Loucy (cell line): ENCODE data around the gene CACNA1H.

Experiments used
- EZH2phosphoT487 ChIP-seq: fragments of 200-600 bp; IDR thresholded peaks from 2 replicates; pipeline ENCODE4 v1.6.1; 2018; ENCODE audit warnings: antibody characterized with exemption, mild to moderate bottlenecking, moderate library complexity, borderline replicate concordance
- TF ChIP-seq, protein P1 (sequence below): fragments of 200-600 bp; sonication (generic); conservative IDR thresholded peaks from 2 replicates; pipeline ENCODE4 v1.5.1; 2014; ENCODE audit warnings: mild to moderate bottlenecking, antibody characterized with exemption, low read length

DNA sequence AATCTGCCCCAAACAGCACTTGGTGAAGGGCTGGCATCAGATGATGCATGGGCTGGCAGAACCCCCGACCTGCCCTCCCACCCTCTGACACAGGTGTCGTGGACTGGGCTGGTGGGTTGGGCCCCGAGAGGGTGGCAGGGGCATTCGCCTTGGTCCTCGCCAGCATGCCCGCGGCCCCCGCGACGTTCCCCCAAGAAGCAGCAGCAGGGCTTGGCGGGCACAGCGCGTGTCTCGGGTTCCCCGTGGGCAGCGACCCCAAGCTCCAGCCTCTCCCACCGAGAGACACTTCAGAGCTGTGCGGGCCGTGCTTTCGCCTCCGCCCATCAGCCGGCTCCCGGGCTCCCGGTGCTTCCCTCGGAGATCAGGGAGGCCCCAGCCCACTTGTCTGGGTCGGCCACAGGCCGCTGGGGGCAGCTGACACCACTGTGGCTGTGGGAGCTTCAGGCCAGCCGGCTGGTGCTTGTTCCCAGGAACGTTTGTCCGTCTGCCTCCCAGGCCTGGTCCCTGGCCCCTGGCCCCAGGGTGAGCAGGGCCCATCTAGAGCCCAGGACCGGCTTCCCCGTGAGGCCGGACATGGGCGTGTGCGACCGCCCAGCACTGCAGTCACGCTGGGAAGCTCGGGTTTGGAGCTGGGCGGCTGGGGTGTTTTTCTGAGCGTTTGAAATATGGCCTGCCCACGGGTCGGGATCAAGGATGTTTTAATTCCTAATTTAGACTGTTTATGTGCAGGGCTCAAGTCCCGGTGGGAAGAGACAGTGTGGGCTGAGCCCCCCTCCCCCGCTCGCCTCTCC, 16.6 kb downstream of the CACNA1H start:
- TF ChIP-seq, protein P1, sequence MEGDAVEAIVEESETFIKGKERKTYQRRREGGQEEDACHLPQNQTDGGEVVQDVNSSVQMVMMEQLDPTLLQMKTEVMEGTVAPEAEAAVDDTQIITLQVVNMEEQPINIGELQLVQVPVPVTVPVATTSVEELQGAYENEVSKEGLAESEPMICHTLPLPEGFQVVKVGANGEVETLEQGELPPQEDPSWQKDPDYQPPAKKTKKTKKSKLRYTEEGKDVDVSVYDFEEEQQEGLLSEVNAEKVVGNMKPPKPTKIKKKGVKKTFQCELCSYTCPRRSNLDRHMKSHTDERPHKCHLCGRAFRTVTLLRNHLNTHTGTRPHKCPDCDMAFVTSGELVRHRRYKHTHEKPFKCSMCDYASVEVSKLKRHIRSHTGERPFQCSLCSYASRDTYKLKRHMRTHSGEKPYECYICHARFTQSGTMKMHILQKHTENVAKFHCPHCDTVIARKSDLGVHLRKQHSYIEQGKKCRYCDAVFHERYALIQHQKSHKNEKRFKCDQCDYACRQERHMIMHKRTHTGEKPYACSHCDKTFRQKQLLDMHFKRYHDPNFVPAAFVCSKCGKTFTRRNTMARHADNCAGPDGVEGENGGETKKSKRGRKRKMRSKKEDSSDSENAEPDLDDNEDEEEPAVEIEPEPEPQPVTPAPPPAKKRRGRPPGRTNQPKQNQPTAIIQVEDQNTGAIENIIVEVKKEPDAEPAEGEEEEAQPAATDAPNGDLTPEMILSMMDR, result no peak
- TF ChIP-seq EZH2phosphoT487, result no peak
